T-helper 2 cell treated with Interferon-gamma antibody and Interleukin-4, amounts not matched to agents 5 μg/mL and 100 μg/mL, for 36 hours (primary cell): ENCODE measurements around the gene GYPC.

Experiments
- DNase-seq: peaks from one replicate; pipeline ENCODE4 v3.0.0; 2021; ENCODE audit warnings: low spot score
- H3K27ac Mint-ChIP-seq: one replicate; pipeline ENCODE4 v1.8.0; 2021; ENCODE audit warnings: mild to moderate bottlenecking, mixed read lengths
- H3K27me3 Mint-ChIP-seq: one replicate; pipeline ENCODE4 v1.8.0; 2021; ENCODE audit warnings: low read depth, mixed read lengths
- H3K36me3 Mint-ChIP-seq: one replicate; pipeline ENCODE4 v1.8.0; 2021; ENCODE audit warnings: low read depth, mixed read lengths
- H3K4me1 Mint-ChIP-seq: one replicate; pipeline ENCODE4 v1.8.0; 2021; ENCODE audit warnings: low read depth, mixed read lengths
- H3K4me3 Mint-ChIP-seq: one replicate; pipeline ENCODE4 v1.8.0; 2022; ENCODE audit warnings: mild to moderate bottlenecking, moderate library complexity, mixed read lengths
- H3K9me3 Mint-ChIP-seq: one replicate; pipeline ENCODE4 v1.8.0; 2021; ENCODE audit warnings: mixed read lengths

GYPC gene

DNA sequence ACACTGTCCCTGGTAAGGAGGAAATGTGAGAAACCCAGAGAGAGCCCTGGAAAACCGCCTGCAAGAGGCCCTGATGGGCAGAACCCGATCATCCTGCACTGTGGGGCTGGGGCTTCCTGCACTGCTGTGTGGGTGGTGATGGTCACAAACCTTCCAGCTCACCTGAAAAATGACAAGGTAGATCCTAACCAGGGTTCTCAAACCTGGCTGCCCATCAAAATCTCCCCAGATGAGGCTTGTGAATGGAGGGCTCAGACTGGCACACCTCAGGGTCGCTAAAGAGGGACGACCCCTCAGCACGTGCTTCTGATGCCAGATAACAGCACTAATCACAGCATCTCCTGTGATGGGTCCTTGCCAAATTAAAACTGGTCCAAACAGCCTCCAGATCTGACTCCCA, 74.7 kb downstream of the GYPC start:
- Mint-ChIP-seq H3K4me3 (no peak overlapping the region), H3K27me3 (peaks cover 9% of the 10 kb centered on the region), H3K4me1 (no peaks in the 10 kb centered on the region), H3K9me3 (peaks cover 6% of the 10 kb centered on the region), H3K27ac (no peak overlapping the region), H3K36me3 (no peaks in the 10 kb centered on the region)
- no peak for DNase-seq

DNA sequence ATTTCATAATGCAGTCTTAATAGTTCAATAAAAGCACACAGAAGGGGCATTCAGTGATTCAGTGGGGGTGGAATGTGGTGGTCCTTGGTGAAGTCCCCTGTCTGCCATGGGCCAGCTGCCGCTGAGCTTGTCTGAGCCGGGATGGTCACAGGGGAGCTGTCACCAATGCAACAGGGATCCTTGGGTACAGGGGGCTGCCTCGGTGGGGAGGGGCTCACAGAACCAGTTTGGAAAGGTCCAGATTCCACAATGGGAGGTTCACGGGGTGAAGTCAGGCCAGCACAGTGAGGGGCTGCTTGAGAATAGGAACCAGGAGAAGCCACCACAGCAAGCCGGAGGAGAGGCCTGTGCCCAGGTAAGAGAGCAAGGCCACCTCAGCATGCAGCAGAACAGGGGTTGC, 75.4 kb downstream of the GYPC start:
- DNase-seq = no peak
- no peaks in the 10 kb centered on the region for H3K9me3 Mint-ChIP-seq
- peaks cover 7% of the 10 kb centered on the region for H3K27me3 Mint-ChIP-seq
- no peak overlapping the region for H3K27ac Mint-ChIP-seq
- no peaks in the 10 kb centered on the region for H3K36me3 Mint-ChIP-seq
- H3K4me1 Mint-ChIP-seq = no peaks in the 10 kb centered on the region
- no peak overlapping the region for H3K4me3 Mint-ChIP-seq

DNA sequence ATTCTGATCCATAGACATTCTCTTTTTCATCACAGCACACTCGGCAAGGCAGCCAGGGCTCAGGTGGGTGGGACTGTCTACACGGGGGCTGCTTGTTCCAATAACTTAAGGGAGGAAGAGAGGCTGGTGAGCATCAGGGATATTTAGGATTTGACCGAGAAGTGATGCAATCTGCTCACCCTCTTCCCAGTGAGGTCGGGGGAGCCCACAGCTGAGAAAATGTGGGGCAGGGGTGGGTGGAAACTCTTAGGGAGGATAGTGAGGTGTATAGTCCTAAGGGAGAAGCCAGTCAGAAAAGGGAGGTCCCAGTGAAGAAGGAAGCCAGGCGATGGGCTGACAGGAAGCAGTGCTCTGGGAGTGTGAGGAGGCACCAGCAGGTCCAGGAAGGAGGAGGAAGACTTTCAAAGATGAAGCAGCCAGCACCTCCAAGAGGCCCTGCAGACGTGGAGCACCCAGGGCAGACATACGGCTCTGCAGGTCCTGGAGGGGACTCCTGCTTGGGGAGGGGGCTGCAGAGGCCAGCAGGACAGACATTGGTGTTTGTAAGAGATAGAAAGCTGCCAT, 76.8 kb downstream of the GYPC start:
- Mint-ChIP-seq H3K4me1 (no peaks in the 10 kb centered on the region), H3K27me3 (no peaks in the 10 kb centered on the region), H3K27ac (no peak overlapping the region), H3K4me3 (no peak overlapping the region), H3K36me3 (no peaks in the 10 kb centered on the region), H3K9me3 (no peaks in the 10 kb centered on the region)
- no peak for DNase-seq

DNA sequence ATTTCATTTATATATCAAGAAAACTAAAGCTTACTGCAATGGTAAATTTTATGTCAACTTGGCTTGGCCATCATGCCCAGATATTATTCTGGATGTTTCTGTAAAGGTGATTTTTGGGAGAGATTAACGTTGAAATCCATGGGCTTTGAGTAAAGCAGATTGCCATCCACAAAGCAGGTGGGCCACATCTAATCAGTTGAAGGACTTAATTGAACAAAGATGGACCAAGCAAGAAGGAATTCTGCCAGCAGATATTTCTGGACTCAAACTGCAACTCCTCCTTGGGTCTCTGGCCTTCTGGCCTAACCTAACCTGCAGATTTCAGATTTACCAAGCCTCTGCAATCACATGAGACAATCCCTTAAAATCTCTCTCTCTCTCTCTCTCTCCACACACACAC, 77.8 kb downstream of the GYPC start:
- Mint-ChIP-seq H3K27me3 (no peaks in the 10 kb centered on the region), H3K4me3 (no peak overlapping the region), H3K4me1 (no peaks in the 10 kb centered on the region), H3K27ac (no peak overlapping the region), H3K36me3 (no peaks in the 10 kb centered on the region), H3K9me3 (no peaks in the 10 kb centered on the region)
- DNase-seq = no peak

DNA sequence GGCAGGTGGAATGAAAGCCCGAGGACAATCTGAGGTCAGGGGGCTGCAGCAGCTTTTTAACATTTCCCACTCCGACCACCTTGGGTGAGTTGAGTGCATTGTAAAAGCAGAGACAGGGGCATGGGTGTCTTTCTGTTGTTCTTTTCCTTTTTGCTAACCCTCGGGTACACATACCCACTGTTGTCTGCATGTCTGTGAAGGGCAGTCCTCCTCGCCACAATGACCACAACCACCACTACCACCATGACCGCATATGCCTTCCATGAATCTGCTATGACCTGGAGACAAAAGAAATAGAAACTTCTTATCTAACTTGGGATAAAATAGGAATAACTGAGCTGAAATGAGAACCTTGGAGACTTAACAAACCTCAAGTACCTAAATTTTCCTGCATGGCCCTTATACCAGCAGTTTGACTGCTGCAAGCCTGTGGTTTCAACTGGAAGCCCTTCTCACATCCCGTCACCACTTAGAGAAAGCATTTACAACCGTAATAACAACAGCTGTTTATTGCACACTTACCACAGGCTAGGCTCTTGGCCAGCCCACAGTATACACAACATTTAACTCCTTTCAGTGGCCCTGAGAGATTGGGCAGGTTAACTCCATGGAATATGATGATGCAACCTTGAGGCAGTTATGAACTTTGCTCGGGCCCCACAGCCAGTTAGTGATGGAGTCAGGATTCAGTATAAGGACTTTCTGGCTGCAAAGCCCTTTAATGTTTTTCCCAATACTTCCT, 80.3 kb downstream of the GYPC start:
- no peak overlapping the region for H3K27ac Mint-ChIP-seq
- H3K36me3 Mint-ChIP-seq = no peaks in the 10 kb centered on the region
- no peak overlapping the region for H3K4me3 Mint-ChIP-seq
- no peaks in the 10 kb centered on the region for H3K9me3 Mint-ChIP-seq
- H3K27me3 Mint-ChIP-seq = no peaks in the 10 kb centered on the region
- no peaks in the 10 kb centered on the region for H3K4me1 Mint-ChIP-seq
- DNase-seq = no peak

DNA sequence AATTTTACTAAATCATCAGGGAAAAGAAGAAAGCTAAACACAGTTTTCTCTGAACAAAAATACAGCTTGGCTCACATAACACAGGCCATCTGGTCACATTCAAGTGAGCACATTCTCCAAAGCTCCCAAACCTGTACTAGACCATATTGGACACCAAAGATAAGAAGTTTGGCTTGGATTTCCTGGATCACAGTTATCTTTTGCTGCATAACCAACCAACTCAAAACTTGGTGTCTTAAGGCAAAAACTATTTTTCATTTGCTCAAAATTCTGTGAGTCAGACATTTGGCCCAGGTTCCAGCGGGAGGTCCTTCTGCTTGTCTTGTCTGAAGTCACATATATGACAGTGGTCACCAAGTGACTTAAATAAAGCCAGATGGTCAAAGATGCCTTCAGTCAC, 83.2 kb downstream of the GYPC start:
- no peaks in the 10 kb centered on the region for H3K27me3 Mint-ChIP-seq
- no peaks in the 10 kb centered on the region for H3K4me1 Mint-ChIP-seq
- H3K4me3 Mint-ChIP-seq = no peak overlapping the region
- H3K27ac Mint-ChIP-seq = no peak overlapping the region
- no peaks in the 10 kb centered on the region for H3K36me3 Mint-ChIP-seq
- H3K9me3 Mint-ChIP-seq = no peaks in the 10 kb centered on the region
- no peak for DNase-seq

DNA sequence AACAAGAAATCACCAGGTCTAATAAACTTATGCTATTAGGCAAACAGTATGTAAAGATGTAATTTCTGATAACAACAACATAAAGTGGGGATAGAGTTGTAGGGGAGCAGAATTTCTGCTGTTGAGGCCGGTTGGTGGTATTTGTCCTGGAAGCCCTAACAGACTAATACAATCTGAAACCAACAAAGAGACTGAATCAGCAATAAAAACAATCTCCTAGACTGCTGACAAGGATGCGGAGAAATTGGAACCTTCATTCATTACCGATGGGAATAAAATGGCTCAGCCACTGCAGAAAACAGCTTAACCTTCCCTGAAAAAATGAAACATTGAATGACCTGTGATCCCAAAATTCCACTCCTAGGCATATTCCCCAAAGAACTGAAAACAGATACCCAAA, 88.7 kb downstream of the GYPC start:
- no peaks in the 10 kb centered on the region for H3K4me1 Mint-ChIP-seq
- H3K27me3 Mint-ChIP-seq = peaks cover 2% of the 10 kb centered on the region
- no peaks in the 10 kb centered on the region for H3K9me3 Mint-ChIP-seq
- no peaks in the 10 kb centered on the region for H3K36me3 Mint-ChIP-seq
- H3K27ac Mint-ChIP-seq = no peak overlapping the region
- no peak for DNase-seq
- H3K4me3 Mint-ChIP-seq = no peak overlapping the region
